HTERT RPE-1 (cell line): ENCODE measurements around the gene CAPN11.
"Not testable (repeated sequence)": the region's sequence is repeated elsewhere in the genome, so short reads cannot be mapped to it uniquely, and the experiment has no call there.

Experiments used
- in situ Hi-C: fragments of 300-500 bp; cut with MboI; formaldehyde crosslinking; loops from 4 replicates; pipeline ENCODE4 v1.14.3; 2020; ENCODE audit warnings: low sequenced_read_pairs

The CAPN11 gene

DNA sequence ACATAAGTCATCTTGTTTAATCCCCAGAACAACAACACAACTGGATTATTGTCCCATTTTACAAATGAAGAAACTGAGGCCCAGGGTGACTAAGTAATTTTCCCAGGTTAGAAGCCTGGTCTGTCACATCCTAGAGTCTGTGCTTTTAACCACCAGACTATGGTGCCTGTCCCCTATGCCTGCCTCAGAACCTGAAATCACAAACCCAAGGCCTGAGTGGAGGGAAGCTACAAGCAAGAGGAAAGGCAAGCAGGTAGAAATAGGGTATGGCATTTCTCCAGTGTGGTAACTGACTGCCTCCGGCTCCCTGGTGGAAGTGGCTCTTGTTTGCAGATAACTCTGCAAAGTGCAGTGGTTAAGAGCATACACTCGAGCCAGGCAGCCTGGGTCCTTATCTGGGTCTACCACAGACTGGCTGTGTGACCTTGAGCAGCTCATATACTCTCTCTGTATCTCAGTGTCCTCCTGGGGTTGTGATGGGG, 28.7 kb upstream of the CAPN11 start:
- in situ Hi-C loops: no loop called here

DNA sequence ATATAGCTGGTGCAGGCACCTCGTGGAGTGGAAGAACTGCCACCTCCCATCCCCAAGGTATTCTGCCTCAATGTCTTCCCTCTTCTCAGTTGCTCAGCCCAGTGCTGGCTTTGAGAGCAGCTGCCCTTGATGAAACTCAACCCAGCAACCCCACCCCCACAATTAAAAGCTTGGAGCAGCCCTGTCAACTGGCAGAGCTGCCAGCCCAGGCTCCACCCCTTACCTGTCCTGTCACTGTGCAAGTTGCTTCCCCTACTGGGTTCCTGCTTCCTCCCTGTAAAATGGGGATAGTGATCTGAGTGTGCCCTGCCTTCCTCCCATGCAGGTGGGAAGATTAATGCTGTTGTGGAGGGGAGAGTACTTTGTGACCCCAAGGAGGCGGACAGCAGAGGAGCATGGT, 26.7 kb upstream of the CAPN11 start:
- in situ Hi-C loops: no loop called here

DNA sequence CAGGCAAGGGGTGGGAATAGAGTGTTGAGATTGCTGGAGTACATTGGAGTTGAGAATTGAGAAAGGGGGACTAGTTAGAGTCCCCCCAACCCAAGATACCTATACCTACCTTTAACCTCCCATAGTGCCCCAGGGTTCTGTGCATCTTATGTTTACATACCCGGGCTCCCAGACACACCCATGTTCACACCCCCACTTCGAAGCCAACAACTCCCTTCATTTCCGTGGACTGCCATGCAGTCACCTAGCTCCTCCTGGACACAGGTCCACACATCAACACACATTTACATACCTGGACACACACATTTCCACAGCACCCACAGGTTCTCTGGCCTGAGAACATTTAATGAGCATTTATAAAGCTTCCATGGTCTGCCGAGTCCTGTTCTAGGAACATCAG, 26.1 kb upstream of the CAPN11 start:
- in situ Hi-C loops: no loop called here

DNA sequence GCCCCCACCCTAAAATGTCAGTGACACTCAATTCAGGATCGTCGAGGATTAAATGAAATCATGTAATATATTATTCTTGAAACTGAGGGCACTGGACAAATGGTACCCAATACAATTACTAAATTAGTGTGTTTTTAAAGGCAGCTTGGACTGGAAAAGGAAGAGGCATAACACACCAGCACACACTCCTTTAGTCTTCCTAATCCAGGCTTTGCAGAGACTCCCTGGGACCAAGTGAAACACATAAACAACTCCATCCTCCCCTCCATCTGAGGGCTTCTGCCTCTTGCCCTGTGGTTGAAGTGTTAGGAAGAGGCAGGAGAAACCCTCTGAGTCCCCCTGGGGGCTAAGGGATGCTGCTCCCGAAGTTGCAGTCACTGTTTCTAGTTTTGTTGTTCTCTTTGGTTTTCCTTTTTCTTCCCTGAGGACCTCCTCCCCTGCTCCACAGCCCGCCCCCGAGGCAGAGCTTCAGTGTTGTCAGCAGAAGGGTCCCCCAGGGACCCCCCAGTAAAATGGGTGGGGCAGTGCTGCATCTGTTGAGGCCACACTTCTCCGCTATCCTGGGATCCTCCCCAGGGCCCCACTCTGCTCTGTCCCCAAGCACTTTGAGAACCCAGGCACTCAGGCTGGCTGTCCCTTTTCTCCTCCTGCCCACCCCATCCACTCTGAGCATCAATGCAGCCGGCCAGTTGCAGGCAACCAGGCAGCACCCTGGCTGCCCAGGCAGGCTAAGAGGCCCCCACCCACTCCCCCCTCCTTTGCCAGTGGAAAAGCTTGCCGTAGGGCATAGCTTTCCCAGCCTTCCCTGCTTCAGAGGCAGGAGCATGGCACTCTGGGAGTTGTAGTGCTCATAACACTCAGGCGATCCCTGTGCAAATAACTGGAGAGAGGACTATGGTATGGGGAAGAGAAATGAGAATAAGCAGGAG, 25.4 kb upstream of the CAPN11 start:
- in situ Hi-C loops: no loop called here

DNA sequence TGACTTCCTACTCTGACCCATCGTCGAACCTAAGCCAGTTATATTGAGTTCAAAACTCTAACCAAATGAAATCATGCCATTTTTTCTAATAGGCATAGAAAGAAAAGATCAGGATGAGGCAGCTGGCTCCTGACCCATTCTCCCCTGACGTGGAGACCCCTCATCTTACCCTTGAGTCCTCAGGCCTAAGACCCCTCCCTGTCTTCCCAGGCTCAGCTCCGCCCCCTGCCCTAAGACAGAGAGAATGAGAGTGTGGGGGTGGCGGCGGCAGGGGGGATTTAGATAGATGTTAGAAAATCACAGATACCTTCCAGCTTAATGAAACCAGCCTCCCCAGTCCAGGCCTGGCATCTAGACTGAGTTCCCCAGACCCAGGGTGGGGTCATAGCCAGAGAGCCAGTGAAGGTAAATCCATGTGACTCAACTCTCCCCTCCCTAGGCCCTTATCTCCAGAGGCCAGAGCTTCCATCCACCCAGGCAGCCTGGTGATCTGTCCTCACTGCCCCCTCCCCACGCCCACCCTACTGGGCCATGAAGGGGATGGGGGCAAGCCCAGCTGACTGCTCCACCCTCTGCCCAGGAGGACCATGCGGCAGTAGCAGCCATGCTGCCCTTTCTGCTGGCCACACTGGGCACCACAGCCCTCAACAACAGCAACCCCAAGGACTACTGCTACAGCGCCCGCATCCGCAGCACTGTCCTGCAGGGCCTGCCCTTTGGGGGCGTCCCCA, 24.5 kb upstream of the CAPN11 start:
- in situ Hi-C loops: no loop called here

DNA sequence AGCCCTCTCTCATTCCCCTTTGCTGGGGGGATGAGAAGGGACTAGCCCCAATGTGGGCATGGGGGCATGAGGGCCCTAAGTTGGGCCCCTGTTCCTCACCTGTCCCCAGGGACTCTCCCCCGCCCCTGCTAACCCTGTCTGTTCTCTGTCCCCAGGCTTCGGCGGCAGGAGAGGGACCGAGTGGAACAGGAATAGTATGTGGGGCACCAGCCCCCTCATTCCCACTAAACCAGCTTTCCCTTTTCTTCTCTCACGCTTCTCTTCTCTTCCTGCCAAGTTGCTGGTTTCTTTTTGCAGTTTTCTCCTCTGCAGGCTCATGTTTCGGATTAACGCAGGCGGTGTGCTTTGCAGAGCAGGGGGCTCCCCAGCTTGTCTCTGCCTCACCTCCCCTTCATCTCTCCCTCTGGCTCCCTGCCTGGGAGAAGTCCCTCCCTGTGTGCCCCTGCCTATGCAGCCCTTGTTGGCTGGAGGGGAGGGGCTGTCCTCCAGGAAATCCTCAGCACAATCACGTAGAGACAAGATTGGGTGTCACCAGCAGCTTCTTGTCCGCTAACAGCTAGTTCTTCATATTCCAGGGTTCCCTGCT, 23.4 kb upstream of the CAPN11 start:
- in situ Hi-C loops: no loop called here

DNA sequence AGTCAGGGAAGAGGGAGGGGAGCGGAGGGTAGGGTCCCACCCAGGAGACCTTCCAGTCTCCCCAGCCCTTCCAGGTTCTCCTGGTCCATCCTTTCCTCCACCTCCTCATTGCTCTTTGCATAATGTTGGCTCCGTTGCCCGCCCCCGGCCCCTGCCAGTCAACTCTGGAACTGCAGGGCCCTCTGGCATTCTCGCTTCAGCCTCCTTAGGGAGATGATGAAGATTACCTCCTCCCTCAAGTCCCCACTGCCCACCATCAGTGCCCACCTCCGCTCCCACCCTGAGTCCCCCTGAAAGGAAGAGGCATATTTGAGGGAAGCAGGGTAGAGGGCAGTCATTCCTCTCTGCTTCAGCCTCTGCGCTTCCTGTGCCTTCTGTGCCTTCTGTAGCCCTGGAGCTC, 22.7 kb upstream of the CAPN11 start:
- in situ Hi-C loops: no loop called here

DNA sequence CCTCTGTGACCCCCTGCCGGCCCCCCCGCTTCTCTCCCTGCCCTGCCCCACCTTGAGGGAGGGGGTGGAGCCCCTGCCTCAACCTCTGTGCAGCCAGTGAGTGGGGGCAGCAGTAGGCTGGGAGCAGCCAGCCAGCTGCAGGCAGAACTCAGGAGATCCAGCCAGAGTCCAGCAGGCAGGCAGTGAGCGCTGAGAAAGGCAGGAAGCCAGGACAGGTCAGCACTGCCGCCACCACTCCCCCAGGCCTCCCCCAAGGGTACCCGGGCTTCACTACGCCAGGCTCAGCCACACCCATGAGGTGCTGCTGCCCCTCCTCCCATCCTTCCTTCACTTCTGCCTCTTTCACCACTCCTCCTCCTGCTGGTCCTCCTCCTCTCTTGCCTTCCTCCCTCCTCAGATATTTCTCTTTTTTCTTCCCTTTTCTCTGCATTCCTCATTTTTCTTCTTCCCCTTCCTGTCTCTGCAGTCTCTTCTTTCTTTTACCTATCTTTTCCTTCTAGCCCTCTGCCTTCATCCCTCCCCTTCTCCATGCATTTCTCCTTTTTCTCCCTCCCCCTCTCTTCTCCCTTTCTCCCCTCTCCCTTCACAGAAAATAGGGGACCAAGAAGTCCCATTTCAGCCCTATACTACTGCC, 19.8 kb upstream of the CAPN11 start:
- in situ Hi-C loops: no loop called here

DNA sequence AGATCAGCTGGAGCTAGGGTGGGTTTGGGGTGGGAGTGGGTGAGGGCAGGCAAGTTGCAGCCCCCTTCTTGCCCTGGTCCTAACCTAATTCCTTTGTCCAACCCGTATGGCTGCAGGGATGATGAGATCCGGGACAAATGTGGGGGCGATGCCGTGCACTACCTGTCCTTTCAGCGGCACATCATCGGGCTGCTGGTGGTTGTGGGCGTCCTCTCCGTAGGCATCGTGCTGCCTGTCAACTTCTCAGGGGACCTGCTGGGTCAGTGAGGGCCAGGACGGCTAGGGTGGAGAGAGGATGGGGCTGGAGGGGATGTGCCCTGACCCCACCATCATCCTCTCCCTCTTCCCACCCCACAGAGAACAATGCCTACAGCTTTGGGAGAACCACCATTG, 19.3 kb upstream of the CAPN11 start:
- in situ Hi-C loops: no loop called here

DNA sequence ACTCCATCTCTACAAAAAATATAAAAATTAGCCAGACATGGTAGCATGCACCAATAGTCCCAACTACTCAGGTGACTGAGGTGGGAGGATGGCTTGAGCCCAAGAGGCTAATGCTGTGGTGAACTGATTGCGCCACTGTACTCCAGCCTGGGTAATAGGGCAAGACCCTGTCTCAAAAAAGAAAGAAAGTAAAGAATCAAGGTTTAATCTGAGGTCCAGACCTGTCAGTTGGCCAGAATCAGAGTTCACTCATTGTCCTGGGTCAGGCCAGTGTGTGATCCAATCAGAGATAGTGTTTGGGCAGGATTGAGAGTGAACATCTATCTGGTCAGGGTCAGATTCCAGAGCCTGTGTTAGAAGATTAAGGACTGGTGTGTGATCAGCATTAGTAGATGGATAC, 15.8 kb upstream of the CAPN11 start:
- in situ Hi-C loops: no loop called here

DNA sequence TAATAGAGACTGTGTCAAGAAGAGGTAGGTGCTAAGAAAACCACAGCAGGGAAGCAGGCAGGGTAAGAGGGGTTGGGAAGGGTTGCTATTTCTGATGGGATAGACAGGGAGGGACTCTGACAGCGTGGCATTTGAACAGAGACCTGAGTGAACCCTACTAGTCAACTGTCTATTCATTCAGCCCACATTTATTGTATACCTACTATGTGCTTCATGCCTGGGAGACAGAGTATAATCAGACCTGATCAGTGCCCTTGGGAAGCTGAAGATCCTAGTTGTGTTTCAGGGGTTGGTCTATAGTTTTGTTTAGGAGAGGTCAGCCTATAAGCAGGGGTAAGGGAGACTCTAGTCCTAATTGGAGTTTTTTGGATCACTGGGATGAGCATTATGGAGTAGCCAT, 14.9 kb upstream of the CAPN11 start:
- in situ Hi-C loops: no loop called here

DNA sequence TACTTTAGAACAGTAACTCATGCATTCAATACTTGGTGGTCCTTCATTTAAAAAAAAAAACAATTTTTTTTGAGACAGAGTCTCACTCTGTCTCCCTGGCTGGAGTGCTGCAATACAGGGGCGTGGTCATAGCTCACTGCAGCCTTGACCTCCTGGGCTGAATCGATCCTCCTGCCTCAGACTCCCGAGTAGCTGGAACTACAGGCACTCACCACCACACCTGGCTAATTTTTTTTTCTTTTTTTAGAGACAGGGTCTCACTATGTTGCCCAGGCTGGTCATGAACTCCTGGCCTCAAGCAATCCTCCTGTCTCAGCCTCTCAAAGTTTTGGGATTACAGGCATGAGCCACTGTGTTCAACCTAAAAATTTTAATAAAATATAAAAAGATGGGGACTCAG, 14.1 kb upstream of the CAPN11 start:
- in situ Hi-C loops: not testable (repeated sequence)

DNA sequence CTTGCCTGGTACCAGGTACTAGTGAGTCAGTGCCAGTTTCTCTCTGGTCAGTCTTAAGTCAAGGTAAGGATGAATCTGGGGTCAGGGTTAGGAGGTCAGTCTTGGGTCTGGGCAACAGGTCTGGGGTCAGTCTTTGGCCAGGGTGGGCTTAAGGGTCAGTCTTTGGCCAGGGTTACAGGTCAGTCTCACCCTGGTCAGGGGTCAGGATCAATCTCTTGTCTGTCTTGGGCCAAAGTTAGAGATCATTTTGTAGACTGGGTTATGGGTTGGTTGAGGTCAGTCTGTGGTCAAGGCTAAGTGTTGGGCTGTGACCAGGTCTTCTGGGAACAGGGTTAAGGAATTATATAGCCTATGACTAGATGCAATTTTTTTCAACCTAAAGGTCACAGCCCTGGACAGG, 12.8 kb upstream of the CAPN11 start:
- in situ Hi-C loops: no loop called here

DNA sequence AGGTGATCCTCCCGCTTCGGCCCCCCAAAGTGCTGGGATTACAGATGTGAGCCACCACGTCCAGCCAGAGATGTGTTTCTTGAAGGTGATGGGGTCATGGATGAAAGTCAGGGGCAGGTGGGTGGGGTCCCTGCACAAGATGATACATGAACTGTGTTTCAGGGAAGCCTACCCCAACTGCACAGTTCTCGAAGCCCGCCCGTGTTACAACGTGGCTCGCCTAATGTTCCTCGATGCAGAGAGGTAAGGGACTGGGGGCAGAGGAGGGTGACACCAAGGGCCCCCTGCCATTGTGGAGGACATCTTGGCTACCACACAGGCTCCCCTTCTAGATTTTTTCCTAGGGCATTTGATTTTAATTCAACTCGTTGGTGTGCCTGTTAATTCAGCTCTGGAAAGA, 11.9 kb upstream of the CAPN11 start:
- in situ Hi-C loops: no loop called here

DNA sequence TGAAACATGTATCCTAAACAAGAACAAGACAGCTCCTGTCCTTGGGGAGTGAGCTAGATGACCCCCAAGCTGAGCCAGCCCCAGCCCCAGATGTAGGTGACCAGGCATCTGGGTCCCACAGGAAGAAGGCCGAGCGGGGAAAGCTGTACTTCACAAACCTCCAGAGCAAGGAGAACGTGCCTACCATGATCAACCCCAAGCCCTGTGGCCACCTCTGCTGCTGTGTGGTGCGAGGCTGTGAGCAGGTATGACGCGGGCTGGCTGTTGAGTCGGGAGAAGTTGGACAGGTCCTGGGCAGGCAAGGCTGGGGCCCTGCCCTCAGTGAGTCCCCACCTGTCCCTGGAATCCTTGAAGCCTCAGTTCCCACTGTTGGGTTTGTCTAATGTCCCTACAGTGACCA, 11.4 kb upstream of the CAPN11 start:
- in situ Hi-C loops: no loop called here

DNA sequence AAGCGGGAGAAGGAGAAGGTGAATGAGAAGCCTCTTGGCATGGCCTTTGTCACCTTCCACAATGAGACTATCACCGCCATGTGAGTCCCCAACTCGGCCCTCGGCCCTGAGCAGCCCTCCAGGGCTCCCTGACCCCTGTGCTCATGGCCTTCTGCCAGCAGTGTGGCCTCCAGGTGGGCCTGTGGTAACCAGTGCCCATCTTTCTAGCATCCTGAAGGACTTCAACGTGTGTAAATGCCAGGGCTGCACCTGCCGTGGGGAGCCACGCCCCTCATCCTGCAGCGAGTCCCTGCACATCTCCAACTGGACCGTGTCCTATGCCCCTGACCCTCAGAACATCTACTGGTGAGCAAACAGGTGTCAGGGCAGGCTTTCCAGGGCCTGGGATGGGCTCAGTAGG, 10.3 kb upstream of the CAPN11 start:
- in situ Hi-C loops: no loop called here

DNA sequence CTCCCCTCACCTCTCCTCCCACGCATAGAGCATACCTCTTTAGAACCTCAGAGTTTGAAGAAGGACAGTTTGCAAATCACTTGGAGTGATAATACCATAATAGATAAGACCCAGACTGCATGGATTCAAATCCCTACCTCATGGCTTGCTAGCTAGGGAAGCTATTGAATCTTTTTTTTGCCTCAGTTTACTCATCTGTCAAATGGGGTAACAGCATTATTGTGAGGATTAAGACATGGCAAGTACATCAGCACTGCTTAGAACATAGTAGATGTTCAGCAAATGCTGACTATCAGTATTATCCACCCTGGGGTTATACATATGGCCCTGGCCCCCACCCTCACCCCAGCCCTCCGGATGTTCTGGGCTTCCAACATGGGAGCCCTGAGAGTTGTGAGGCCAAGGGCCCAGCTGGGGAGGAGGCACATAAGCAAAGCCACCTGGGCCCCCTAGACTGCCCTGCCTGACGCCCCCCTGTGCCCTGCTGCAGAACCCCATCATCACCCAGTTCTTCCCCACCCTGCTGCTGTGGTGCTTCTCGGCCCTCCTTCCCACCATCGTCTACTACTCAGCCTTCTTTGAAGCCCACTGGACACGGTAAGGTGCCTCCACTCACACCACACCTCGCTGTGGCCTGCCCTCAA, 9.1 kb upstream of the CAPN11 start:
- in situ Hi-C loops: no loop called here

DNA sequence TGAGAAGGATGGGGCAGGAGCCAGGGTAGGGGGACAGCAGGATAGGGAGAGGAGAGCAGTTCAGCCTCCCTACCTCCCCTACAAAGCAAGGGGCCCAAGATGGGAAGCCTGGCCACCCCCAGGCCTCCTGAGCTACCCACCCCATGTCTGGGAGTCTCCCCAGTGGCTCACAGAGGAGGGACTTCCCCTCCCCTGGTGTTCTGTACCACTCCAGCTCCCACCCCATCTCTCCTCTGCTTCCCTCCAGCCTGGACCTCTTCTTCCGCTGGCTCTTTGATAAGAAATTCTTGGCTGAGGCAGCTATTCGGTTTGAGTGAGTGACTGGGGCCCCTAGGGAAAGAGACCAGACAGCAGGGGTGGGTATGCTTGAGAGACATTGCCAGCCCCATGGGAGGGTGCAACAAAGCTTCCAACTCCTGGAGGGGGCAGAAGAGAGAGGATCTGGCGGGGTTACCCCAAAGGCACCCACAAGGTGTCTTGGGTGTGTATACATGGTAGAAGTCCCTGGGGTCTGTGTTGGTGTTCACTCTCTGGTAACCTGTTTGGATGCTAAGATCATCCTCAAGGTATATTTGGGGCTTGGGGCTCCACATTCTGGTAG, 8.2 kb upstream of the CAPN11 start:
- in situ Hi-C loops: no loop called here

DNA sequence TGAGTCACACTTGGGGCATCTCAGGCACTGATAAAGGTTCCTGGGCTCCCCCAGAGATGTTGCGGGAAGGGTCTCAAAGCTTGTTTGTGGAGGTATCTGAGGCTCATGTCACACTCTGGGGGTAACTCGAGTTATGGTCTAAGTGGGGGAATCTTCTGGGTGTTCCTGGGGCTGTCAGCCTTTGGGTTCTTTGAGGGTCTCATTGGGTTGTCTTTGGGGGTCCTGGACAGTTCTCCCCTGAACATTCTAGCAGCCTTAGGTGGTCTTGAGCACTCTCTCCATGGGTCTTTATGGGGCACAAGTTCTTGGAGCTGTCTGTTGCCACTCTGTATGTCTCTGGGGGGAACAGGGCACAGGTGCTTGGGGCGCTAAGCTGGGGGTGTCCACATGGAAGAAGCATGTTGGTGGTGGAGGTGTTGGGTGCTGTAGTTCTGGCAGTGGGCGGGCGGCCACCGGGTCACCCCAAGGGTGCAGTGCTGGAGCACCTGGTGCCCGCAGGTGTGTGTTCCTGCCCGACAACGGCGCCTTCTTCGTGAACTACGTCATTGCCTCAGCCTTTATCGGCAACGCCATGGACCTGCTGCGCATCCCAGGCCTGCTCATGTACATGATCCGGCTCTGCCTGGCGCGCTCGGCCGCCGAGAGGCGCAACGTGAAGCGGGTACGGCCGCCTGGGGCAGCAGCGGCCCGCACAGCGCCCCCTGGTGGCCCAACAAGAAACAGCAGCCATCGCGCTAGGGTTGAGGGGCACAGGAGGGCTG, 7.1 kb upstream of the CAPN11 start:
- in situ Hi-C loops: no loop called here

DNA sequence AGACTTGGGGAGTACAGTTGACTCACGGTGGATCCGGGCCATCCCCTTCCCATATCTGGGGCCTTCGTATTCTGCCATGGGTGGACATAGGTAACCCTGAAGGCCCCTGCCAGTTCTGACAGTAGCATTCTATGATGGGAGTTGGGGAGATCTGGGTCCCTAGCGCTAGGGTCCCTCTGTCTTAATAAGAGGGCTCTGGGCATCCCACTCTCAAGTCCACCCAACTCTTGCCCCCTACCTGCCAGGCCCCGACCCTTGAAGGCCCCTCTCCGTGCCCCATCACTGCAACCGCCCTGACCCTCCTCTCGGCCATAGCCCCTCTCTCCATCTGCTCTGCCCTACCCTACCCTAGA, 6.5 kb upstream of the CAPN11 start:
- in situ Hi-C loops: no loop called here
